ENCODE results near the gene MAPK1IP1L. TPM values are rescaled to one million over a fixed set of nuclear protein-coding genes. Genes with fewer than 3 reads are reported as not detected.
"Not testable (repeated sequence)": the region's sequence is repeated elsewhere in the genome, so short reads cannot be mapped to it uniquely, and the experiment has no call there.

Gene MAPK1IP1L
- polyA plus RNA-seq, 1 experiment: 65.3 TPM

DNA sequence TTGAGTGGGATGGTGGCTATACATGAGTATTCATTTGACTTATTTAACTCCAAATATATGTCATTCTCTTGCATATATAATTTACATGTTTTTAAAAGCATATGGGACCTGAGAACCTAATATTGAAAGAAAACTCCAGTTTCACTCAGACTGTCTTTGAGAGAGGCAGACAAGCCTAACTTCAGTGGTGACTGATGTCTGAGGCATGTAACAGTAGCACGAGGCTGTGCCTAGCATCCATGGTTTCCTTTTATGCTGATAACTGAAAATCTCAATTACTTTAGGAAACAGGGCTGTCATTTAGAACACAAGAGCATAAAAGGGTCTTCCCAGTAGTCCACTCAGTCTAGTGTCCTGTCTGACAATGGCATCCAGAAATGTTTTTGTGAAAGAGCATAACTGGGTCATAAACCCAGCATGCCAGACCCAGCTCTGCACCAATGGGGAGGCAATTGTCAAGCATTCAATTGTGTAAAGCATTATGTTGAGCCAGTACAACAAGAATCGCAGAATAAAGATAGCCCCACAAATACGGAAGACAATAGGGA, 24.3 kb downstream of the MAPK1IP1L start:
- Histone ChIP-seq H3K27ac (ENCODE audit: low read depth, low read length) (no peak overlapping the region), H3K9me3 (ENCODE audit: control insufficient read depth, insufficient read depth, low read length) (no peaks in the 10 kb centered on the region), H3K27me3 (ENCODE audit: control insufficient read depth, insufficient read depth, low read length) (no peaks in the 10 kb centered on the region), H3K4me3 (ENCODE audit: low read depth, low read length) (no peak overlapping the region)
- DNase-seq (ENCODE audit: low read depth, low spot score): no peak
- ChIA-PET POLR2A (interaction anchor here (0.9 kb wide), 1 partner anchor 16 kb away, joined by 8 read pairs; no protein-coding TSS in a partner anchor), CTCF (interaction anchor here (0.6 to 2.3 kb wide), 3 partner anchors 10 to 85 kb away, joined by 3 to 8 read pairs (median 7); no protein-coding TSS in a partner anchor)
- TF ChIP-seq CTCF (IDR thresholded peaks at IDR 0.05; ENCODE audit: low read depth, low read length): no peak

DNA sequence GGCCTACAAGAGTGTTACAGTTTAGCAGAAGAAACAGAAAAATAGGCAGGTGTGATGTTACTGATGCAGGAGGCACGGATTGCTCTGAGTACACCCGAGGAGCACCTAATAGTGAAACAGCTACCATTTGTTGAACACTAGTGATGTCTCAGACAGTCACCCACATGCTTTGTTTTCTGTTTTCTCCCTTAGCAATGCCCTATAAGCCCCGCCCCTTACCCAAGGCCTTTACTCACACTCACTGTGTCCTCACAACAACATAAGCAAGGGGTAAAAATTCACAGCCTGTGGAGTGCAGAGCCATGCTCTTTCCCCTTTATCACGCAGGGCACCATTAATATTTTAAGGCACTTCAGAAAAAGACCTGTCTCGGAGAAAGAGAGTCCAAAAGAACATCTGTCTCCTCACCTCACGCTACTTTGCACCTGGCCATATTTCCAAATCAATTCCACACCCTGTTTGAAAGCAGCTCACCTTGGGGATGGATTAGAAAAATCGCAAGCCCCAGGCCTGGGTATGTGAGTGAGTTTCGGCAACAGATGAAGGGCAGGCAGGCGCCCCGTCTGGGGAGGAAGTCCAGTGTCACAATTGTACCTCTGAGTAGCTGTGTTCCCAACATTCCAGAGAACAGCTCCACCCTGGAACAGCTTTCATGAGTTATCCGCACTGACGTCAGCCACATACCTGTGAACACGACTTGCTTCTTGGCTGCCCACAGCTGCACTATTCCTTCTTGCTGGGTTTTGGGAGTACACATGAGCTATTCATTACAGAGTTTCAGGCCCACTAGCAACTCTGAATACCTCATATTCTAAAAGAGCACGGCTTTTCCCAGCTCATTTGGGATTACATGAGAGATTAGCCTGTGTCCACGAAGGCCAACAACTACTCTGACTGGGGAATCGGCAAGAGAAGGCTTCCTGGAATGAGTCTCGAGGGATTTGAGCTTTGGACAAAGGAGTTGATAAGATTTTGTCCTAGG, 26.0 kb downstream of the MAPK1IP1L start:
- CTCF ChIA-PET: interaction anchor here (1.2 to 2.8 kb wide), 4 partner anchors 11 to 83 kb away, joined by 3 to 8 read pairs (median 8); no protein-coding TSS in a partner anchor
- TF ChIP-seq CTCF (IDR thresholded peaks at IDR 0.05; ENCODE audit: low read depth, low read length): no peak
- Histone ChIP-seq H3K27me3 (ENCODE audit: control insufficient read depth, insufficient read depth, low read length) (no peaks in the 10 kb centered on the region), H3K27ac (ENCODE audit: low read depth, low read length) (no peak overlapping the region), H3K4me3 (ENCODE audit: low read depth, low read length) (no peak overlapping the region), H3K9me3 (ENCODE audit: control insufficient read depth, insufficient read depth, low read length) (no peaks in the 10 kb centered on the region)
- no peak for DNase-seq (ENCODE audit: low read depth, low spot score)
- POLR2A ChIA-PET: interaction anchor here (1.0 kb wide), 1 partner anchor 26 kb away, joined by 4 read pairs; the partner anchor contains the start of gene MAPK1IP1L

DNA sequence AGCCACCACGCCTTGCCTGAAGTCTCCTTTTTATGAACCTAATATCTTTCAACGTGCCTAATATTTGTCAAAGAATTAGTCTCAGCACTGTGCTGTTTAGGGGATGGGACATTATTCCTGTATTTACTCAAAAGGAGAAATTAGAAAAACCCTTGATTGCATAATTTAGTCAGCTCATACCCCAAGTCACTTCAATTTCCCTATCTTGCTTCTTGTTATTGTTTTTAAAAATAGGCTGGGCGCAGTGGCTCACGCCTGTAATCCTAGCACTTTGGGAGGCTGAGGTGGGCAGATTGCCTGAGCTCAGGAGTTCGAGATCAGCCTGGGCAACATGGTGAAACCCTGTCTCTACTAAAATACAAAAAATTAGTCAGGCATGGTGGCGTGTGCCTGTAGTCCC, 28.5 kb downstream of the MAPK1IP1L start:
- not testable (repeated sequence) for DNase-seq (ENCODE audit: low read depth, low spot score)
- CTCF ChIA-PET: interaction anchor here (1.3 kb wide), 1 partner anchor 81 kb away, joined by 6 read pairs; no protein-coding TSS in a partner anchor
- POLR2A ChIA-PET: interaction anchor here (1.0 kb wide), 1 partner anchor 29 kb away, joined by 4 read pairs; the partner anchor contains the start of gene MAPK1IP1L

DNA sequence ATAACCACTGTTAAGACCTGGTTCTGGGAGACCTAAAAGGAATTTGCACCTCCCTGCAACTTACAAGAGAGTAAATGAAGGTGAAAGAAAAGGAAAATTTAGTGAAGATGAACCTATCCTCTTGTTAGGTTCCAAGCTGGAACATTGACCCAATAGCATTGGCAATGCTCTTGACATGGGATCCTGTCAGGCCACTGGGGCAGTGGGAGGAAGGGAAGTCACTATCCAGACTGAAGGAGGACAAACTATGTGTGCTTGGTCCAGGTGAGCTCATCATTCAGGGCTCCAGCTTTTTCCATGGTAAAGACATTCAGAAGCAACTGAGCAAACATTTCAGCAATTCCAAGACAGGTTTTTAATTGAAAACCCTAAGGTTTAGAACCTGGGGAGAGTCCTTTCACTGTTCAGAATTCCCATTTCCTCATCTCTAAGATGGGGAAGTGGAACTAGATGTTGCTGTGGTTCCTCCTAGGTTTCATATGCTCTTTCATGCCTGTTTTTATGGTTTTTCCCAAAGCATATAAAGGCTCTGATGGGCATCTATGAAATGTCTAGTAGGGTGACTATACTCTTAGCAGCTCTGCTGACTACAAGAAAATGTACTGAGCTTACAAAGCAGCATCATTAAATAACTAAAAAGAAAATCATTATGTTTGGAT, 33.1 kb downstream of the MAPK1IP1L start:
- H3K4me3 ChIP-seq (ENCODE audit: low read depth, low read length): no peak overlapping the region
- TF ChIP-seq CTCF (IDR thresholded peaks at IDR 0.05; ENCODE audit: low read depth, low read length): no peak
- DNase-seq (ENCODE audit: low read depth, low spot score): no peak
- ChIA-PET CTCF (interaction anchor here (0.6 to 2.4 kb wide), 2 partner anchors 34 to 77 kb away, joined by 4 to 6 read pairs; no protein-coding TSS in a partner anchor), POLR2A (no interaction called here)
- H3K27me3 ChIP-seq (ENCODE audit: control insufficient read depth, insufficient read depth, low read length): no peaks in the 10 kb centered on the region
- no peaks in the 10 kb centered on the region for H3K9me3 ChIP-seq (ENCODE audit: control insufficient read depth, insufficient read depth, low read length)
- no peak overlapping the region for H3K27ac ChIP-seq (ENCODE audit: low read depth, low read length)

More for the DNA sequence above, 28.5 kb downstream of the MAPK1IP1L start:
- H3K27ac ChIP-seq (ENCODE audit: low read depth, low read length); H3K9me3 ChIP-seq (ENCODE audit: control insufficient read depth, insufficient read depth, low read length); H3K27me3 ChIP-seq (ENCODE audit: control insufficient read depth, insufficient read depth, low read length); H3K4me3 ChIP-seq (ENCODE audit: low read depth, low read length): not testable (repeated sequence)

GRCh38 chr14:55085060-55085660, 33.7 kb downstream of the MAPK1IP1L start:
- Histone ChIP-seq H3K27ac (ENCODE audit: low read depth, low read length) (no peak overlapping the region), H3K4me3 (ENCODE audit: low read depth, low read length) (no peak overlapping the region), H3K27me3 (ENCODE audit: control insufficient read depth, insufficient read depth, low read length) (no peaks in the 10 kb centered on the region), H3K9me3 (ENCODE audit: control insufficient read depth, insufficient read depth, low read length) (no peaks in the 10 kb centered on the region)
- POLR2A ChIA-PET: no interaction called here
- CTCF ChIA-PET: interaction anchor here (0.6 to 2.4 kb wide), 2 partner anchors 34 to 76 kb away, joined by 4 to 6 read pairs; no protein-coding TSS in a partner anchor
- no peak for DNase-seq (ENCODE audit: low read depth, low spot score)
- TF ChIP-seq CTCF (IDR thresholded peaks at IDR 0.05; ENCODE audit: low read depth, low read length): no peak
